Measurements from ENCODE around the gene MYLK. TPM values are rescaled to one million over a fixed set of nuclear protein-coding genes. Genes with fewer than 3 reads are reported as not detected.

Gene MYLK
- total RNA-seq, 4 donors from 2014 or later = 24.6 to 47.0 (median 39.2) TPM

GRCh38 chr3:123853686-123854372 is 30.3 kb downstream of the MYLK start:
- DNase-seq (ENCODE audit: low spot score in 2 of 2) = no peak
- Histone ChIP-seq H3K27ac (no peak overlapping the region), H3K27me3 (no peaks in the 10 kb centered on the region), H3K36me3 (no peaks in the 10 kb centered on the region), H3K9me3 (no peaks in the 10 kb centered on the region), H3K4me1 (no peaks in the 10 kb centered on the region), H3K4me3 (no peak overlapping the region)
- TF ChIP-seq EP300 (IDR thresholded peaks at IDR 0.05) (no peak), CTCF (IDR thresholded peaks at IDR 0.05) (no peak), POLR2A (IDR thresholded peaks at IDR 0.05) (no peak), POLR2AphosphoS5 (IDR thresholded peaks at IDR 0.05) (no peak)
- 89% methylated on average over 2 of the region's 2 CpGs for WGBS

GRCh38 chr3:123847209-123847608 is 36.9 kb downstream of the MYLK start:
- no peak overlapping the region for H3K27ac ChIP-seq
- WGBS = 87% methylated on average over 1 of the region's 1 CpG
- H3K36me3 ChIP-seq = no peaks in the 10 kb centered on the region
- no peaks in the 10 kb centered on the region for H3K27me3 ChIP-seq
- no peak overlapping the region for H3K4me3 ChIP-seq
- H3K4me1 ChIP-seq = no peaks in the 10 kb centered on the region
- H3K9me3 ChIP-seq = peaks cover 10% of the 10 kb centered on the region
- TF ChIP-seq EP300 (IDR thresholded peaks at IDR 0.05) = no peak
- no peak for TF ChIP-seq CTCF (IDR thresholded peaks at IDR 0.05)
- no peak for TF ChIP-seq POLR2AphosphoS5 (IDR thresholded peaks at IDR 0.05)
- TF ChIP-seq POLR2A (IDR thresholded peaks at IDR 0.05) = no peak
- DNase-seq (ENCODE audit: low spot score in 2 of 2) = no peak

GRCh38 chr3:123843668-123844067 is 40.5 kb downstream of the MYLK start:
- TF ChIP-seq CTCF (IDR thresholded peaks at IDR 0.05) (no peak), POLR2AphosphoS5 (IDR thresholded peaks at IDR 0.05) (no peak), POLR2A (IDR thresholded peaks at IDR 0.05) (no peak), EP300 (IDR thresholded peaks at IDR 0.05) (no peak)
- Histone ChIP-seq H3K9me3 (peaks cover 20% of the 10 kb centered on the region), H3K36me3 (no peaks in the 10 kb centered on the region), H3K4me3 (no peak overlapping the region), H3K27ac (no peak overlapping the region), H3K4me1 (no peaks in the 10 kb centered on the region), H3K27me3 (no peaks in the 10 kb centered on the region)
- DNase-seq (ENCODE audit: low spot score in 2 of 2) = no peak

- WGBS = 67% methylated on average over 4 of the region's 4 CpGs
- TF ChIP-seq POLR2A (IDR thresholded peaks at IDR 0.05) = no peak
- TF ChIP-seq EP300 (IDR thresholded peaks at IDR 0.05) = no peak
- TF ChIP-seq POLR2AphosphoS5 (IDR thresholded peaks at IDR 0.05) = no peak
- no peak for TF ChIP-seq CTCF (IDR thresholded peaks at IDR 0.05)
- H3K4me3 ChIP-seq = no peak overlapping the region
These were observed 41.4 kb downstream of the MYLK start for GRCh38 chr3:123842711-123843110.

GRCh38 chr3:123841476-123842238 is 42.5 kb downstream of the MYLK start:
- Histone ChIP-seq H3K4me3 (no peak overlapping the region), H3K36me3 (no peaks in the 10 kb centered on the region), H3K27me3 (no peaks in the 10 kb centered on the region), H3K9me3 (peaks cover 14% of the 10 kb centered on the region), H3K27ac (no peak overlapping the region), H3K4me1 (no peaks in the 10 kb centered on the region)
- no peak for DNase-seq (ENCODE audit: low spot score in 2 of 2)
- 74% methylated on average over 1 of the region's 1 CpG for WGBS
- TF ChIP-seq CTCF (IDR thresholded peaks at IDR 0.05) (no peak), EP300 (IDR thresholded peaks at IDR 0.05) (no peak), POLR2A (IDR thresholded peaks at IDR 0.05) (no peak), POLR2AphosphoS5 (IDR thresholded peaks at IDR 0.05) (no peak)

More at GRCh38 chr3:123842711-123843110, 41.4 kb downstream of the MYLK start:
- DNase-seq (ENCODE audit: low spot score in 2 of 2) = no peak
- Histone ChIP-seq H3K27me3 (no peaks in the 10 kb centered on the region), H3K27ac (no peak overlapping the region), H3K4me1 (no peaks in the 10 kb centered on the region), H3K9me3 (peaks cover 14% of the 10 kb centered on the region), H3K36me3 (no peaks in the 10 kb centered on the region)

Measured in suprapubic skin (tissue), 4 donors.